ENCODE measurements around the gene CYTH3.
A peak's percentile ranks its signal among the peaks of the same experiment; 100 is the strongest.
"Not testable (repeated sequence)": the region's sequence is repeated elsewhere in the genome, so short reads cannot be mapped to it uniquely, and the experiment has no call there.

Gene CYTH3

GRCh38 chr7:6235029-6235871 lies 37.2 kb downstream of the CYTH3 start:
- no peak for DNase-seq
- H3K4me1 ChIP-seq (ENCODE audit: control insufficient read depth, insufficient read depth, low read length, poor library complexity, severe bottlenecking): peaks cover 16% of the 10 kb centered on the region
- H3K27ac ChIP-seq (ENCODE audit: insufficient read depth, low read length, poor library complexity, severe bottlenecking): no peak overlapping the region
- no peaks in the 10 kb centered on the region for H3K36me3 ChIP-seq (ENCODE audit: control insufficient read depth, insufficient read depth, low read length)
- H3K4me3 ChIP-seq (ENCODE audit: insufficient read depth, low read depth, low read length, poor library complexity, severe bottlenecking): no peak overlapping the region
- H3K27me3 ChIP-seq (replicated peaks; ENCODE audit: control insufficient read depth, insufficient read depth, low read length, poor library complexity, severe bottlenecking): no peaks in the 10 kb centered on the region
- no peaks in the 10 kb centered on the region for H3K9me3 ChIP-seq (ENCODE audit: control insufficient read depth, low read length)

- Histone ChIP-seq H3K36me3 (ENCODE audit: control insufficient read depth, insufficient read depth, low read length) (no peaks in the 10 kb centered on the region), H3K4me1 (ENCODE audit: control insufficient read depth, insufficient read depth, low read length, poor library complexity, severe bottlenecking) (peaks cover 16% of the 10 kb centered on the region), H3K4me3 (ENCODE audit: insufficient read depth, low read depth, low read length, poor library complexity, severe bottlenecking) (no peak overlapping the region), H3K27ac (ENCODE audit: insufficient read depth, low read length, poor library complexity, severe bottlenecking) (no peak overlapping the region), H3K9me3 (ENCODE audit: control insufficient read depth, low read length) (no peaks in the 10 kb centered on the region), H3K27me3 (replicated peaks; ENCODE audit: control insufficient read depth, insufficient read depth, low read length, poor library complexity, severe bottlenecking) (no peaks in the 10 kb centered on the region)
- DNase-seq: peak in 1 of 3 donors; percentile 24
Measured at GRCh38 chr7:6234384-6234783, 38.0 kb downstream of the CYTH3 start.

GRCh38 chr7:6232534-6232933 lies 39.9 kb downstream of the CYTH3 start:
- H3K27ac ChIP-seq (ENCODE audit: insufficient read depth, low read length, poor library complexity, severe bottlenecking): no peak overlapping the region
- DNase-seq: no peak
- no peak overlapping the region for H3K4me3 ChIP-seq (ENCODE audit: insufficient read depth, low read depth, low read length, poor library complexity, severe bottlenecking)
- no peaks in the 10 kb centered on the region for H3K27me3 ChIP-seq (replicated peaks; ENCODE audit: control insufficient read depth, insufficient read depth, low read length, poor library complexity, severe bottlenecking)
- peaks cover 16% of the 10 kb centered on the region for H3K4me1 ChIP-seq (ENCODE audit: control insufficient read depth, insufficient read depth, low read length, poor library complexity, severe bottlenecking)
- H3K9me3 ChIP-seq (ENCODE audit: control insufficient read depth, low read length): no peaks in the 10 kb centered on the region
- no peaks in the 10 kb centered on the region for H3K36me3 ChIP-seq (ENCODE audit: control insufficient read depth, insufficient read depth, low read length)

- no peaks in the 10 kb centered on the region for H3K27me3 ChIP-seq (replicated peaks; ENCODE audit: control insufficient read depth, insufficient read depth, low read length, poor library complexity, severe bottlenecking)
- H3K4me1 ChIP-seq (ENCODE audit: control insufficient read depth, insufficient read depth, low read length, poor library complexity, severe bottlenecking): peaks cover 16% of the 10 kb centered on the region
- H3K4me3 ChIP-seq (ENCODE audit: insufficient read depth, low read depth, low read length, poor library complexity, severe bottlenecking): no peak overlapping the region
- no peaks in the 10 kb centered on the region for H3K9me3 ChIP-seq (ENCODE audit: control insufficient read depth, low read length)
- no peak overlapping the region for H3K27ac ChIP-seq (ENCODE audit: insufficient read depth, low read length, poor library complexity, severe bottlenecking)
- no peaks in the 10 kb centered on the region for H3K36me3 ChIP-seq (ENCODE audit: control insufficient read depth, insufficient read depth, low read length)
- DNase-seq: no peak
Measured at GRCh38 chr7:6232116-6232515, 40.3 kb downstream of the CYTH3 start.

GRCh38 chr7:6231184-6231583 lies 41.2 kb downstream of the CYTH3 start:
- no peaks in the 10 kb centered on the region for H3K27me3 ChIP-seq (replicated peaks; ENCODE audit: control insufficient read depth, insufficient read depth, low read length, poor library complexity, severe bottlenecking)
- H3K4me1 ChIP-seq (ENCODE audit: control insufficient read depth, insufficient read depth, low read length, poor library complexity, severe bottlenecking): peaks cover 16% of the 10 kb centered on the region
- H3K4me3 ChIP-seq (ENCODE audit: insufficient read depth, low read depth, low read length, poor library complexity, severe bottlenecking): no peak overlapping the region
- H3K9me3 ChIP-seq (ENCODE audit: control insufficient read depth, low read length): no peaks in the 10 kb centered on the region
- DNase-seq: no peak
- H3K36me3 ChIP-seq (ENCODE audit: control insufficient read depth, insufficient read depth, low read length): no peaks in the 10 kb centered on the region
- no peak overlapping the region for H3K27ac ChIP-seq (ENCODE audit: insufficient read depth, low read length, poor library complexity, severe bottlenecking)

- not testable (repeated sequence) for H3K36me3 ChIP-seq (ENCODE audit: control insufficient read depth, insufficient read depth, low read length); H3K27ac ChIP-seq (ENCODE audit: insufficient read depth, low read length, poor library complexity, severe bottlenecking); H3K4me3 ChIP-seq (ENCODE audit: insufficient read depth, low read depth, low read length, poor library complexity, severe bottlenecking); DNase-seq; H3K27me3 ChIP-seq (replicated peaks; ENCODE audit: control insufficient read depth, insufficient read depth, low read length, poor library complexity, severe bottlenecking); H3K9me3 ChIP-seq (ENCODE audit: control insufficient read depth, low read length)
- peaks cover 14% of the 10 kb centered on the region for H3K4me1 ChIP-seq (ENCODE audit: control insufficient read depth, insufficient read depth, low read length, poor library complexity, severe bottlenecking)
Measured at GRCh38 chr7:6229284-6229683, 43.1 kb downstream of the CYTH3 start.

GRCh38 chr7:6228361-6229229 lies 43.8 kb downstream of the CYTH3 start:
- H3K9me3 ChIP-seq (ENCODE audit: control insufficient read depth, low read length): no peaks in the 10 kb centered on the region
- no peak overlapping the region for H3K27ac ChIP-seq (ENCODE audit: insufficient read depth, low read length, poor library complexity, severe bottlenecking)
- H3K27me3 ChIP-seq (replicated peaks; ENCODE audit: control insufficient read depth, insufficient read depth, low read length, poor library complexity, severe bottlenecking): no peaks in the 10 kb centered on the region
- DNase-seq: no peak
- no peaks in the 10 kb centered on the region for H3K36me3 ChIP-seq (ENCODE audit: control insufficient read depth, insufficient read depth, low read length)
- H3K4me1 ChIP-seq (ENCODE audit: control insufficient read depth, insufficient read depth, low read length, poor library complexity, severe bottlenecking): peaks cover 8% of the 10 kb centered on the region
- H3K4me3 ChIP-seq (ENCODE audit: insufficient read depth, low read depth, low read length, poor library complexity, severe bottlenecking): no peak overlapping the region

- H3K36me3 ChIP-seq (ENCODE audit: control insufficient read depth, insufficient read depth, low read length): no peaks in the 10 kb centered on the region
- no peaks in the 10 kb centered on the region for H3K27me3 ChIP-seq (replicated peaks; ENCODE audit: control insufficient read depth, insufficient read depth, low read length, poor library complexity, severe bottlenecking)
- no peaks in the 10 kb centered on the region for H3K9me3 ChIP-seq (ENCODE audit: control insufficient read depth, low read length)
- DNase-seq: no peak
- no peak overlapping the region for H3K4me3 ChIP-seq (ENCODE audit: insufficient read depth, low read depth, low read length, poor library complexity, severe bottlenecking)
- H3K4me1 ChIP-seq (ENCODE audit: control insufficient read depth, insufficient read depth, low read length, poor library complexity, severe bottlenecking): no peaks in the 10 kb centered on the region
- no peak overlapping the region for H3K27ac ChIP-seq (ENCODE audit: insufficient read depth, low read length, poor library complexity, severe bottlenecking)
Measured at GRCh38 chr7:6227294-6227846, 45.1 kb downstream of the CYTH3 start.

GRCh38 chr7:6226194-6226799 lies 46.1 kb downstream of the CYTH3 start:
- Histone ChIP-seq H3K9me3 (ENCODE audit: control insufficient read depth, low read length) (no peaks in the 10 kb centered on the region), H3K27ac (ENCODE audit: insufficient read depth, low read length, poor library complexity, severe bottlenecking) (no peak overlapping the region), H3K27me3 (replicated peaks; ENCODE audit: control insufficient read depth, insufficient read depth, low read length, poor library complexity, severe bottlenecking) (no peaks in the 10 kb centered on the region), H3K36me3 (ENCODE audit: control insufficient read depth, insufficient read depth, low read length) (no peaks in the 10 kb centered on the region), H3K4me1 (ENCODE audit: control insufficient read depth, insufficient read depth, low read length, poor library complexity, severe bottlenecking) (peaks cover 9% of the 10 kb centered on the region), H3K4me3 (ENCODE audit: insufficient read depth, low read depth, low read length, poor library complexity, severe bottlenecking) (no peak overlapping the region)
- no peak for DNase-seq

All from effector memory CD4-positive, alpha-beta T cell (primary cell).